ENCODE data around the gene TEX29.

GRCh38 chr13:111372651-111373425 is 52.4 kb downstream of the TEX29 start:
- TF ChIP-seq, protein P1, sequence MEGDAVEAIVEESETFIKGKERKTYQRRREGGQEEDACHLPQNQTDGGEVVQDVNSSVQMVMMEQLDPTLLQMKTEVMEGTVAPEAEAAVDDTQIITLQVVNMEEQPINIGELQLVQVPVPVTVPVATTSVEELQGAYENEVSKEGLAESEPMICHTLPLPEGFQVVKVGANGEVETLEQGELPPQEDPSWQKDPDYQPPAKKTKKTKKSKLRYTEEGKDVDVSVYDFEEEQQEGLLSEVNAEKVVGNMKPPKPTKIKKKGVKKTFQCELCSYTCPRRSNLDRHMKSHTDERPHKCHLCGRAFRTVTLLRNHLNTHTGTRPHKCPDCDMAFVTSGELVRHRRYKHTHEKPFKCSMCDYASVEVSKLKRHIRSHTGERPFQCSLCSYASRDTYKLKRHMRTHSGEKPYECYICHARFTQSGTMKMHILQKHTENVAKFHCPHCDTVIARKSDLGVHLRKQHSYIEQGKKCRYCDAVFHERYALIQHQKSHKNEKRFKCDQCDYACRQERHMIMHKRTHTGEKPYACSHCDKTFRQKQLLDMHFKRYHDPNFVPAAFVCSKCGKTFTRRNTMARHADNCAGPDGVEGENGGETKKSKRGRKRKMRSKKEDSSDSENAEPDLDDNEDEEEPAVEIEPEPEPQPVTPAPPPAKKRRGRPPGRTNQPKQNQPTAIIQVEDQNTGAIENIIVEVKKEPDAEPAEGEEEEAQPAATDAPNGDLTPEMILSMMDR (IDR thresholded peaks at IDR 0.05; ENCODE audit: low read length), result no peak
- TF ChIP-seq EZH2 (IDR thresholded peaks at IDR 0.05; ENCODE audit: borderline replicate concordance, low read length), result no peak

Measured in OCI-LY1 (cell line).